ENCODE results near the gene IFNLR1. TPM values are rescaled to one million over a fixed set of nuclear protein-coding genes. Genes with fewer than 3 reads are reported as not detected.

IFNLR1 gene
- total and polyA plus RNA-seq, 9 of the 15 experiments (the other 6 are each of a cell fraction or from before 2014, with no cell fraction given) = not detected

GRCh38 chr1:24149866-24150233, 37.2 kb downstream of the IFNLR1 start (continued):
- TF ChIP-seq CHD1 (IDR thresholded peaks at IDR 0.05; ENCODE audit: low read length) = no peak
- TF ChIP-seq MAFG (tag; conservative IDR thresholded peaks at IDR 0.05) = 0 out of 2 replicates have a peak, but pooled peaks have one; percentile 53
- TF ChIP-seq BCLAF1 (IDR thresholded peaks at IDR 0.05; ENCODE audit: borderline replicate concordance in 1 of 2, control insufficient read depth in 1 of 2, low read depth in 2 of 2, low read length in 1 of 2) = no peak
- TF ChIP-seq NFIX (CRISPR knock-in tag; IDR thresholded peaks at IDR 0.05; ENCODE audit: low read depth) = no peak
- TF ChIP-seq ZFP1 (CRISPR knock-in tag; IDR thresholded peaks at IDR 0.05) = no peak
- TF ChIP-seq NFE2 (IDR thresholded peaks at IDR 0.05; ENCODE audit: low read depth) = peak; percentile 49
- peak; percentile 86 for TF ChIP-seq JUN (IDR thresholded peaks at IDR 0.05; ENCODE audit: borderline replicate concordance, low read depth, low read length)
- TF ChIP-seq JUN (CRISPR knock-in tag; IDR thresholded peaks at IDR 0.05; ENCODE audit: borderline replicate concordance) = no peak
- TF ChIP-seq ILF3 (IDR thresholded peaks at IDR 0.05; ENCODE audit: borderline replicate concordance) = no peak
- no peak for TF ChIP-seq RBM17 (IDR thresholded peaks at IDR 0.05; ENCODE audit: borderline replicate concordance, low read depth, low read length)
- TF ChIP-seq ZBTB7A (IDR thresholded peaks at IDR 0.05; ENCODE audit: borderline replicate concordance, control insufficient read depth, low read depth, low read length) = 0 out of 2 replicates have a peak, but pooled peaks have one; percentile 18
- TF ChIP-seq RAD21 (CRISPR knock-in tag; conservative IDR thresholded peaks at IDR 0.05 in 1 of 2, IDR thresholded peaks at IDR 0.05 in 1 of 2) = no peak
- TF ChIP-seq FOSL1 (tag; conservative IDR thresholded peaks at IDR 0.05) = peak; percentile 99
- no peak for TF ChIP-seq SAP30 (IDR thresholded peaks at IDR 0.05; ENCODE audit: borderline replicate concordance, insufficient read depth, low read depth, low read length, poor library complexity, severe bottlenecking)
- TF ChIP-seq LEF1 (IDR thresholded peaks at IDR 0.05) = no peak
- TF ChIP-seq HDAC3 (IDR thresholded peaks at IDR 0.05; ENCODE audit: borderline replicate concordance, partially characterized antibody) = no peak
- TF ChIP-seq TAF9B (IDR thresholded peaks at IDR 0.05; ENCODE audit: partially characterized antibody) = no peak
- TF ChIP-seq XRCC5 (IDR thresholded peaks at IDR 0.05; ENCODE audit: low read depth, low read length) = no peak
- TF ChIP-seq KDM1A (IDR thresholded peaks at IDR 0.05) = no peak
- TF ChIP-seq, protein P1, sequence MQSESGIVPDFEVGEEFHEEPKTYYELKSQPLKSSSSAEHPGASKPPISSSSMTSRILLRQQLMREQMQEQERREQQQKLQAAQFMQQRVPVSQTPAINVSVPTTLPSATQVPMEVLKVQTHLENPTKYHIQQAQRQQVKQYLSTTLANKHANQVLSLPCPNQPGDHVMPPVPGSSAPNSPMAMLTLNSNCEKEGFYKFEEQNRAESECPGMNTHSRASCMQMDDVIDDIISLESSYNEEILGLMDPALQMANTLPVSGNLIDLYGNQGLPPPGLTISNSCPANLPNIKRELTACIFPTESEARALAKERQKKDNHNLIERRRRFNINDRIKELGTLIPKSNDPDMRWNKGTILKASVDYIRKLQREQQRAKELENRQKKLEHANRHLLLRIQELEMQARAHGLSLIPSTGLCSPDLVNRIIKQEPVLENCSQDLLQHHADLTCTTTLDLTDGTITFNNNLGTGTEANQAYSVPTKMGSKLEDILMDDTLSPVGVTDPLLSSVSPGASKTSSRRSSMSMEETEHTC (IDR thresholded peaks at IDR 0.05) = no peak
- TF ChIP-seq ZNF134 (CRISPR knock-in tag; conservative IDR thresholded peaks at IDR 0.05) = no peak
- no peak for TF ChIP-seq THRA (IDR thresholded peaks at IDR 0.05)
- TF ChIP-seq RB1 (IDR thresholded peaks at IDR 0.05; ENCODE audit: low read depth) = no peak

Data from K562 (cell line).